BLaER1 treated with 17β-estradiol and CSF1 and Interleukin-3, amounts not matched to agents 10 nM and 100 nM (cell line): ENCODE results near the gene PIP5KL1.

Experiments
- H3K27ac ChIP-seq, 11 experiments: shearing (Covaris generic); formaldehyde crosslinking; 2 replicates each; pipeline ENCODE4 v1.8.1; 2022
- H3K27me3 ChIP-seq, 11 experiments: shearing (Covaris generic); formaldehyde crosslinking; 2 replicates each; pipeline ENCODE4 v1.8.1; 2022
- H3K36me3 ChIP-seq, 11 experiments: shearing (Covaris generic); formaldehyde crosslinking; 2 replicates each; pipeline ENCODE4 v1.8.1; 2022
- H3K4me1 ChIP-seq, 10 experiments: shearing (Covaris generic); formaldehyde crosslinking; 2 replicates each; pipeline ENCODE4 v1.8.1; 2022
- H3K4me2 ChIP-seq, 11 experiments: shearing (Covaris generic); formaldehyde crosslinking; 2 replicates each; pipeline ENCODE4 v1.8.1; 2022
- H3K4me3 ChIP-seq, 10 experiments: shearing (Covaris generic); formaldehyde crosslinking; 2 replicates each; pipeline ENCODE4 v1.8.1; 2022
- H3K9ac ChIP-seq, 11 experiments: shearing (Covaris generic); formaldehyde crosslinking; 2 replicates each; pipeline ENCODE4 v1.8.1; 2022
- H3K9me3 ChIP-seq, 11 experiments: shearing (Covaris generic); formaldehyde crosslinking; replicated peaks in 1 of 11; 2 replicates each; pipeline ENCODE4 v1.8.1; 2022
- H4K20me1 ChIP-seq, 11 experiments: shearing (Covaris generic); formaldehyde crosslinking; 2 replicates each; pipeline ENCODE4 v1.8.1; 2022
- Cebpa-rat ChIP-seq, 11 experiments: shearing (Covaris generic); IDR thresholded peaks; 2 replicates each; pipeline ENCODE4 v1.8.1; 2022

PIP5KL1 gene

DNA sequence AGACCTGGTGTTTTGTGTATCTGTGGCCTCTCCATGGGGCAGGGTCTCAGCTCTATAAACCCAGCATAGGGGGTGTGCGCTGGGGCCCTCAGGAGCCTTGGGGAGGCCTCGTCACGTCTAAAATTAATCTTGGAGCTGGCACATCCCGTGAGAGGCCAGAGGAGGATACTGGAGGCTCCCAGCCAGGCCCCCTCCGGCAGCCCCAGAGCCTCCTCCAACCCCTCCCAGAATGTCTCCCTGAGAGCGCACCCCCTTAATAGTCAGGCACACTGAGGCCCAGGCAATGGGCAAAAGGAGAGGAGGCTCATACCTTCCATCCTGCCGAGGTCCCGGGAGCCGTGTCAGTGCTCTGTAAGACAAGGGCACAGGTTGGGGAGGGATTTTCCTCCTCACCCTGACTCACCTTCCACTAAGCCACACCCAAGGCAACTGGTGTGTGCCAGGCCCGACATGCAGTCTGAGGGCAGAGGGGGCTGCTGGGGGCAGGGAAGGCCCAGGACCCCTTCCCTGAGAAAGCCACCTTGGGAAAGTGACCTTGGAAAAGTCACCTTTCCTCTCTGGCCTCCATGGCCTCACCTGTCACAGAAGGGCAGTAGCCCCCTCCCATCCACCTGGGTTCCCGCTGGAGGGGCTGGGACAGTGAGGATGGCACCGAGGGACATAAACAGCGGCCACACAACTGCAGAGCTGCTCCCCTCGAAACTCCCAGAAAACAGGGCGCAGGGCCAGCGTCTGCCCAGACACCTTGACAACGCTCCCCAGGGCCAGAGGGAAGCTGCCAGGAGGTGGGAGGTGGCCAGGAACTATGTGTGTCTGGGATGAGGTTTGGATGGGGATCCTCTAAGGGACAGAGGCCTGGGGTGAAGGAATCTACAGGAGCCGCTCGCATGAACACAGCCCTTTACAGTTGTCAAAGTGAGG is 56.0 kb downstream of the PIP5KL1 start:
- no peak for TF ChIP-seq Cebpa-rat (IDR thresholded peaks at IDR 0.05)
- H3K36me3 ChIP-seq: no peaks in the 10 kb centered on the region
- H3K4me2 ChIP-seq: peak overlapping the region; percentile 57 to 88 (median 83); a peak in 20 of 22 replicates
- peaks cover 0 to 23% (median 0%) of the 10 kb centered on the region in 11 experiments; a peak in 4 of 22 replicates for H4K20me1 ChIP-seq
- no peaks in the 10 kb centered on the region for H3K9me3 ChIP-seq
- peaks cover 55 to 91% (median 82%) of the 10 kb centered on the region in 10 experiments for H3K4me1 ChIP-seq
- peak overlapping the region in 8 of 11 experiments; percentile 1 to 56 (median 34); a peak in 10 of 22 replicates for H3K9ac ChIP-seq
- H3K4me3 ChIP-seq: no peak overlapping the region
- peak overlapping the region in 2 of 11 experiments; percentile 10; a peak in 2 of 22 replicates for H3K27ac ChIP-seq
- H3K27me3 ChIP-seq: peaks cover 20 to 29% (median 24%) of the 10 kb centered on the region in 11 experiments

DNA sequence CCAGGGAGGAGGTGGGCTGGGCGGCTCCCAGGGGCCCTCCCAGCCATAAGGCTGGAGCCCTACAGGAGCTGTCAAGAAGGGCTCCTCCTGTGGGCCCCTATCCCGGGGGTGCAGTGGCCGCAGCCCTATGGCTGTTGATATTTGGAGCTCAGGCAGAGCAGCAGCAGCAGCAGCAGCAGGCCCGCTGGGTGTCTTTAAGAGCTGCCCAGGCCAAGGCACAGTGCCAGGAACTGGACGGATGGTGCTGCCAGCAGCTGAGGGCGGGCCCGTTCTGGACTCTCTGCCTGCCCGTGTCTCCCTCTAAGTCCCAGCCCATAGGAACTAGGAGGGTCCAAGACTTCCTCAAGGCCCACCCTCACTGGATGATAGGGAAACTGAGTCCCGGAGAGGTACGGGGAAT is 56.7 kb downstream of the PIP5KL1 start:
- Histone ChIP-seq H3K36me3 (no peaks in the 10 kb centered on the region), H4K20me1 (peaks cover 0 to 23% (median 0%) of the 10 kb centered on the region in 11 experiments; a peak in 4 of 22 replicates), H3K9ac (peak overlapping the region in 9 of 11 experiments; percentile 20 to 56 (median 47); a peak in 15 of 22 replicates), H3K4me1 (peaks cover 55 to 91% (median 83%) of the 10 kb centered on the region in 10 experiments), H3K9me3 (no peaks in the 10 kb centered on the region), H3K4me3 (no peak overlapping the region), H3K27ac (peak overlapping the region in 7 of 11 experiments; percentile 10 to 41 (median 20); a peak in 5 of 22 replicates), H3K27me3 (peaks cover 20 to 29% (median 23%) of the 10 kb centered on the region in 11 experiments), H3K4me2 (peak overlapping the region; percentile 57 to 88 (median 83))
- TF ChIP-seq Cebpa-rat (IDR thresholded peaks at IDR 0.05): no peak

DNA sequence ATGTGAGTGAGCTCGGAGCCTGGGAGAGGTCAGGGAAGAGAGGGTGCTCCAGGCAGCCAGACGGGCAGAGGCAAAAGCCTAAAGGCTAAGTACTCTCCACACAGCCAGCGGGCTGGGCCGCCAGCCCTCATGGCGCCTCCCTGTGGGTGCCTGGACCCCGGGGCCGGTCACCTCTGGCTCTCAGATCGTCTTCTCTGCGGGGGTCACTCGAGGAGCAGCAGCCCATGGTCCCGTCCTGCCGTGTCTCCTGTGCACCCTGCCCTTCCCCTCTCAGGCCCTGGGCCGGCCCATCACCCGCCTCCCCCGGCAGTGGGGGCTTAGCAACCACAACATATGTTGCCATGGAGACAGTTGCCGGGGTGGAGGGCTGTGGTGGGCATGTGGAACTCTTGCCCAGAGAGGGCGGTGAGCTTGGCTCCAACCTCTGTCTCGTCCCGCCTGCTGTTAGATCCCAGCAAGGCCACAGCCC is 57.3 kb downstream of the PIP5KL1 start:
- no peaks in the 10 kb centered on the region for H3K9me3 ChIP-seq
- peak overlapping the region in 9 of 11 experiments; percentile 20 to 56 (median 47); a peak in 16 of 22 replicates for H3K9ac ChIP-seq

DNA sequence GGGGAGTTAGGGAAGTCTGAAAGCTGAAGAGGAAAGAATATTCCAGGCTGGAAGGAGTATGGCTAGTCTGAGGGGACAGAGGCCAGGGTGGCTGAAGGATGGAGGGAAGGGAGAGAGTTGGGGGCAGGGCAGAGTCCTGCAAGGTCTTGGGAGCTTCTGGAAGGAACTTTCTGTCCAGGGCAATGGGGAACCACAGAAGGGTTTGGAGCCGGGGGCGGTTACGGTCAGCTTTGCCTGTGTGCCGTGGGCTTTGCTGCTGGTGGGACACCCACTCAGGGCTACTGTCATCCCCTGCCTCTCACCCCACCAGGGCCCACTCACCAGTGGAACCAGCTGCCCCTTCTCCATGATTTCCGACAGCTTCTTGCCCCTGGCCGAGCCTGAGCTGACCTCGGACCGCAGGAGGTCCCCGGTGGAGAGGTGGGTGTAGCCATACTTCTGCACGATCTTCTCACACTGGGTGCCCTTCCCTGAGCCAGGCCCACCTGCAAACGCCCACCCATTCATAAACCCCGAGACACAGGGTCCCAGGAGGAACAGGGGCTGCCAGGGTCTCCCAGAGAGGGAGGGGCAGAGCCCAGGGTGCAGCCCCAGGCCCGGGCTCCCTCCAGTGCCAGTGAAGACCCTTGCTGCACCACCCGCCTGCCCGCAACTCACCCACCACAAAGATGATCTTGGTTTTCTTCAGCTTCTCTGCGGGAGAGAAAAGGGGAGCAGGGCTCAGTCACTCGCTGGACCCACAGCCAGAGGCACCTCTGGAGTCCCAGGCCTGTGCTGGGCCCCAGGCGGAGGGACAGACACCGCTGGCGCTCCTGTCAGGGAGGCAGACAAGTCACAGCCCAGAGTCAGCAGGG is 58.0 kb downstream of the PIP5KL1 start:
- Histone ChIP-seq H3K36me3 (no peaks in the 10 kb centered on the region), H3K9ac (peak overlapping the region in 8 of 11 experiments; percentile 32 to 56 (median 47); a peak in 11 of 22 replicates), H3K9me3 (no peaks in the 10 kb centered on the region), H4K20me1 (peaks cover 0 to 13% (median 0%) of the 10 kb centered on the region in 11 experiments; a peak in 1 of 22 replicates), H3K27ac (peak overlapping the region in 6 of 11 experiments; percentile 10 to 41 (median 17); a peak in 4 of 22 replicates), H3K4me3 (no peak overlapping the region), H3K27me3 (peaks cover 8 to 16% (median 10%) of the 10 kb centered on the region in 11 experiments), H3K4me1 (peaks cover 52 to 91% (median 82%) of the 10 kb centered on the region in 10 experiments), H3K4me2 (peak overlapping the region; percentile 57 to 88 (median 83))
- TF ChIP-seq Cebpa-rat (IDR thresholded peaks at IDR 0.05): no peak

More for the DNA sequence above, 57.3 kb downstream of the PIP5KL1 start:
- TF ChIP-seq Cebpa-rat (IDR thresholded peaks at IDR 0.05): no peak
- H3K36me3 ChIP-seq: no peaks in the 10 kb centered on the region
- H3K4me2 ChIP-seq: peak overlapping the region; percentile 57 to 88 (median 83)
- peaks cover 14 to 23% (median 17%) of the 10 kb centered on the region in 11 experiments for H3K27me3 ChIP-seq
- peaks cover 52 to 91% (median 82%) of the 10 kb centered on the region in 10 experiments for H3K4me1 ChIP-seq
- peak overlapping the region in 7 of 11 experiments; percentile 0 to 41 (median 14); a peak in 8 of 22 replicates for H3K27ac ChIP-seq
- peaks cover 0 to 18% (median 0%) of the 10 kb centered on the region in 11 experiments; a peak in 4 of 22 replicates for H4K20me1 ChIP-seq
- no peak overlapping the region for H3K4me3 ChIP-seq

GRCh38 chr9:127871531-127871930 is 59.0 kb downstream of the PIP5KL1 start:
- H3K9ac ChIP-seq: no peak overlapping the region
- H3K27ac ChIP-seq: no peak overlapping the region
- no peaks in the 10 kb centered on the region for H3K9me3 ChIP-seq
- no peak overlapping the region for H3K4me3 ChIP-seq
- H4K20me1 ChIP-seq: peaks cover 0 to 13% (median 0%) of the 10 kb centered on the region in 11 experiments; a peak in 1 of 22 replicates
- peaks cover 56 to 93% (median 84%) of the 10 kb centered on the region in 10 experiments for H3K4me1 ChIP-seq
- H3K27me3 ChIP-seq: peaks cover 0 to 6% (median 0%) of the 10 kb centered on the region in 11 experiments; a peak in 4 of 22 replicates
- no peak for TF ChIP-seq Cebpa-rat (IDR thresholded peaks at IDR 0.05)
- no peaks in the 10 kb centered on the region for H3K36me3 ChIP-seq
- no peak overlapping the region; a peak in 1 of 22 replicates for H3K4me2 ChIP-seq

DNA sequence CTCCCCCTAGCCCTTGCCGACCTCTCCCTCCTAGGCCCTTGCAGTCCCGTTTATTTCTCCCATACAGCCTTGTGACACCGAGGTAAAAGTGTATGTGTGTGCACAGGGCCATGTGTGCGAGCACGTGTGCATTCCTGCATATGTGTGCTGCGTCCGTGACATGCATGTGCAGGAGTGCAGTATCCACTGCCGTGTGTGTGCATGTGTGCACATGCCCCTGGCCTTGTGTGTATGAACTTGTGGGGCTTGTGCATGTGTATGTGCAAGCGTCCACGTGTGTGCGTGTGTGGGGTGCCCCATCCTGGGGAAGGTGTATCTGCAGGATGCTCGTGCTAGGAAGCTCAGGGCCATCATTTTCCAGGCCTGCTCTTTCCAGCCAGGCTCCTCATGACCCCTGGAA is 59.7 kb downstream of the PIP5KL1 start:
- peaks cover 0 to under 1% (median 0%) of the 10 kb centered on the region in 11 experiments; a peak in 1 of 22 replicates for H3K27me3 ChIP-seq
- no peak overlapping the region for H3K4me3 ChIP-seq
- no peak overlapping the region for H3K27ac ChIP-seq
- peaks cover 62 to 94% (median 85%) of the 10 kb centered on the region in 10 experiments for H3K4me1 ChIP-seq
- peak overlapping the region in 1 of 11 experiments; percentile 2; a peak in 2 of 22 replicates for H3K4me2 ChIP-seq
- TF ChIP-seq Cebpa-rat (IDR thresholded peaks at IDR 0.05): no peak
- peaks cover 0 to 11% (median 0%) of the 10 kb centered on the region in 11 experiments; a peak in 1 of 22 replicates for H4K20me1 ChIP-seq
- no peak overlapping the region for H3K9ac ChIP-seq
- H3K9me3 ChIP-seq: no peaks in the 10 kb centered on the region
- no peaks in the 10 kb centered on the region for H3K36me3 ChIP-seq
